Stomach (tissue), 9 donors: Measurements from ENCODE around the gene MVP. TPM values are rescaled to one million over a fixed set of nuclear protein-coding genes. Genes with fewer than 3 reads are reported as not detected.
A peak's percentile ranks its signal among the peaks of the same experiment; 100 is the strongest.

Experiments
- DNase-seq, 2 donors: peaks; one replicate each; pipeline versions ENCODE4 v3.0.0 to v3.0.0-alpha.2; 2013 to 2019
- H3K27ac ChIP-seq, 5 donors: fragments of 200-600 bp in 4 of 5; sonication (generic) in 4 of 5; one replicate each; pipeline ENCODE4 v1.5.1; 2013 to 2019; ENCODE audit warnings: mild to moderate bottlenecking in 1 of 5, moderate library complexity in 1 of 5
- H3K27me3 ChIP-seq, 3 donors: fragments of 200-600 bp; sonication (generic); one replicate each; pipeline ENCODE4 v1.5.1; 2017 to 2019; ENCODE audit warnings: mixed run types in 1 of 3
- H3K36me3 ChIP-seq, 4 donors: fragments of 200-600 bp; sonication (generic); 1 replicate in 3 of 4; 2 replicates in 1 of 4; pipeline ENCODE4 v1.5.1; 2016 to 2019
- H3K4me1 ChIP-seq, 4 donors: fragments of 200-600 bp; sonication (generic); one replicate each; pipeline ENCODE4 v1.5.1; 2016 to 2019
- H3K4me3 ChIP-seq, 4 donors: fragments of 200-600 bp; sonication (generic) in 3 of 4; one replicate each; pipeline ENCODE4 v1.5.1; 2016 to 2019; ENCODE audit warnings: mild to moderate bottlenecking in 1 of 4
- H3K9me3 ChIP-seq, 4 donors: fragments of 200-600 bp; sonication (generic); one replicate each; pipeline ENCODE4 v1.5.1; 2016 to 2019
- EP300 ChIP-seq: sonication (generic); formaldehyde crosslinking; IDR thresholded peaks from one replicate; pipeline ENCODE4 v1.6.1; 2017; ENCODE audit warnings: antibody characterized with exemption
- POLR2A ChIP-seq, 4 donors: fragments of 450-650 bp; IDR thresholded peaks; one replicate each; pipeline ENCODE4 v1.6.1; 2016; ENCODE audit warnings: antibody characterized with exemption in 4 of 4, control low read depth in 2 of 4, mild to moderate bottlenecking in 1 of 4, moderate library complexity in 1 of 4
- POLR2AphosphoS5 ChIP-seq, 3 donors: sonication (generic); formaldehyde crosslinking; IDR thresholded peaks; one replicate each; pipeline ENCODE4 v1.6.1; 2016; ENCODE audit warnings: antibody characterized with exemption in 3 of 3
- WGBS, 5 donors: extraction: QIAGEN DNeasy Blood & Tissue Kit in 3 of 5; methylation state at CpG; one replicate each; pipeline versions ENCODE4 v1.1.5 to v1.1.7; 2013 to 2018; 5-methylcytosine and 5-hydroxymethylcytosine counted together
- intact Hi-C: fragments of 100-400 bp; cut with DNase I; formaldehyde crosslinking; loops from one replicate; pipeline ENCODE4 v1.15.1; 2023; ENCODE audit warnings: low total_unique reads
- polyA plus RNA-seq, 3 donors: library from polyadenylated mRNA; stranded (reverse); fragments of 200-250 nt; gene quantifications; one replicate each; pipeline ENCODE4 v1.2.3, GENCODE V29; 2013
- total RNA-seq, 5 donors: library from RNA; depleted of rRNA; stranded (reverse); fragments of >200 nt; gene quantifications; one replicate each; pipeline versions ENCODE4 v1.1.0 to v1.2.3, GENCODE V29; 2014 to 2016
- TF ChIP-seq, protein P1 (sequence below), 7 experiments: fragments of 450-650 bp in 4 of 7; fragments of 200-600 bp in 3 of 7; sonication (generic) in 3 of 7; IDR thresholded peaks; one replicate each; pipeline ENCODE4 v1.5.1; 2016 to 2019; ENCODE audit warnings: antibody characterized with exemption in 7 of 7, control low read depth in 2 of 7, mild to moderate bottlenecking in 1 of 7
- donor health status: healthy with polysubstance abuse.
- donor health status: Bipolar disorder and iron deficiency.
- donor health status: healthy.

The MVP gene
- total and polyA plus RNA-seq, 8 donors, result 92.2 to 453 (median 133) TPM

DNA sequence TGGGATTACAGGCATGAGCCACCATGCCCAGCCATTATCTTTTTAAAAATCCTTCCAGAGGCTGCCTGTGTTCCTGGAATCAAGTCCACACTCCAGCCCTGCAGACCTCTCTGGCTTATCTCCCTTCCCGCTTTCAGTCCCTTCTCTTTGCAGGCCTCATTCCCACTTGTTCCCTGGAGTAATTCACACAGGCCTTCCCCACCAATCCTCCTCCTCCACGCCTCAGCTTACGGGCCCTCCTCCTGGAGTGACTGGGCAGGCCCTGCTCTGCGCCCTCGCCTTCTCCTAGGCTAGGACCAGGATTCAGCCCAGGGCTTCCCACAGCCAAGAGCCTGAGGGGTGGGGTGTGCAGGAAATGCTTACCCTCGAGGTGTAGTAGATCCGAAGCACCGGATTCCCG lies 40.0 kb downstream of the MVP start:
- Histone ChIP-seq H3K27me3 (no peaks in the 10 kb centered on the region), H3K4me3 (peak overlapping the region in 1 of 4 donors; percentile 99), H3K27ac (peak overlapping the region in 2 of 5 donors; percentile 1 to 16), H3K9me3 (no peaks in the 10 kb centered on the region), H3K36me3 (peaks cover 23 to 38% (median 31%) of the 10 kb centered on the region in 4 donors), H3K4me1 (peaks cover 18 to 66% (median 53%) of the 10 kb centered on the region in 4 donors)
- DNase-seq, result peak in 1 of 2 donors; percentile 32
- 47 to 76% (median 59%) methylated on average over 7 to 9 of the region's 9 CpGs for WGBS, 5 donors
- TF ChIP-seq POLR2A (IDR thresholded peaks at IDR 0.05), result no peak
- TF ChIP-seq POLR2AphosphoS5 (IDR thresholded peaks at IDR 0.05), result peak in 1 of 3 donors; percentile 11
- no peak for TF ChIP-seq EP300
- TF ChIP-seq, protein P1, sequence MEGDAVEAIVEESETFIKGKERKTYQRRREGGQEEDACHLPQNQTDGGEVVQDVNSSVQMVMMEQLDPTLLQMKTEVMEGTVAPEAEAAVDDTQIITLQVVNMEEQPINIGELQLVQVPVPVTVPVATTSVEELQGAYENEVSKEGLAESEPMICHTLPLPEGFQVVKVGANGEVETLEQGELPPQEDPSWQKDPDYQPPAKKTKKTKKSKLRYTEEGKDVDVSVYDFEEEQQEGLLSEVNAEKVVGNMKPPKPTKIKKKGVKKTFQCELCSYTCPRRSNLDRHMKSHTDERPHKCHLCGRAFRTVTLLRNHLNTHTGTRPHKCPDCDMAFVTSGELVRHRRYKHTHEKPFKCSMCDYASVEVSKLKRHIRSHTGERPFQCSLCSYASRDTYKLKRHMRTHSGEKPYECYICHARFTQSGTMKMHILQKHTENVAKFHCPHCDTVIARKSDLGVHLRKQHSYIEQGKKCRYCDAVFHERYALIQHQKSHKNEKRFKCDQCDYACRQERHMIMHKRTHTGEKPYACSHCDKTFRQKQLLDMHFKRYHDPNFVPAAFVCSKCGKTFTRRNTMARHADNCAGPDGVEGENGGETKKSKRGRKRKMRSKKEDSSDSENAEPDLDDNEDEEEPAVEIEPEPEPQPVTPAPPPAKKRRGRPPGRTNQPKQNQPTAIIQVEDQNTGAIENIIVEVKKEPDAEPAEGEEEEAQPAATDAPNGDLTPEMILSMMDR (IDR thresholded peaks at IDR 0.05), result no peak
- intact Hi-C loops, result loop anchor here (10.0 kb wide), 1 partner anchor 165 kb away; the partner anchor contains the start of gene C16orf92

DNA sequence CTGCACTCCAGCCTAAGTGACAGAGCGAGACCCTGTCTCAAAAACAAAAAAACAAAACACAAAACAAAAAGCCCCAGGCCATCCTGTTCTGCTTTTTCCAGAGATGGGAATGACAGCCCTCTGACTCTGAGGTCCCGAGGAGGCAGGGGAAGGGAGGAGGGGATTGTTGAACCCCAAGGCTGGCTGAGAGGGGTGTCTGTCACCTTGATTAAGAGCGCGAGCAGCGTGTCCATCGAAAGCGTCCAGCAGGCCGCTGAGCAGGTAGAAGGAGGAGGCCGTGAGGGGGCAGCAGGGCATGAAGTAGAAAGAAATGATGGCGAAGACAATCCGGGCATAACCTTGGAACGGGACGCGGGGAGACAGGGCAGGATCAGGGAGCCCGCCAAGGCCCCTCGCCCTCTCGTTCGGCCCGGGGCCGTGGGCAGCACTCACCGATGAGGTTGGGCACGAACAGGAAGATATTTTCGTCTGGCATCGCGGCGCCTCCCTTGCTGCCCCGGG lies 42.2 kb downstream of the MVP start:
- Histone ChIP-seq H3K4me3 (peak overlapping the region; percentile 94 to 99 (median 98)), H3K27me3 (no peaks in the 10 kb centered on the region), H3K4me1 (peaks cover 15 to 46% (median 37%) of the 10 kb centered on the region in 4 donors), H3K36me3 (peaks cover 23 to 38% (median 31%) of the 10 kb centered on the region in 4 donors), H3K27ac (peak overlapping the region; percentile 85 to 96 (median 92)), H3K9me3 (no peaks in the 10 kb centered on the region)
- WGBS, 5 donors, result 1 to 2% (median 2%) methylated on average over 14 to 27 of the region's 27 CpGs
- intact Hi-C loops, result loop anchor here (10.0 kb wide), 1 partner anchor 162 kb away; the partner anchor contains the start of gene C16orf92
- TF ChIP-seq, protein P1 (IDR thresholded peaks at IDR 0.05), result peak in 1 of 7 experiments; percentile 6
- TF ChIP-seq POLR2A (IDR thresholded peaks at IDR 0.05) (no peak), EP300 (no peak)
- peak; percentile 34 to 62 for DNase-seq

DNA sequence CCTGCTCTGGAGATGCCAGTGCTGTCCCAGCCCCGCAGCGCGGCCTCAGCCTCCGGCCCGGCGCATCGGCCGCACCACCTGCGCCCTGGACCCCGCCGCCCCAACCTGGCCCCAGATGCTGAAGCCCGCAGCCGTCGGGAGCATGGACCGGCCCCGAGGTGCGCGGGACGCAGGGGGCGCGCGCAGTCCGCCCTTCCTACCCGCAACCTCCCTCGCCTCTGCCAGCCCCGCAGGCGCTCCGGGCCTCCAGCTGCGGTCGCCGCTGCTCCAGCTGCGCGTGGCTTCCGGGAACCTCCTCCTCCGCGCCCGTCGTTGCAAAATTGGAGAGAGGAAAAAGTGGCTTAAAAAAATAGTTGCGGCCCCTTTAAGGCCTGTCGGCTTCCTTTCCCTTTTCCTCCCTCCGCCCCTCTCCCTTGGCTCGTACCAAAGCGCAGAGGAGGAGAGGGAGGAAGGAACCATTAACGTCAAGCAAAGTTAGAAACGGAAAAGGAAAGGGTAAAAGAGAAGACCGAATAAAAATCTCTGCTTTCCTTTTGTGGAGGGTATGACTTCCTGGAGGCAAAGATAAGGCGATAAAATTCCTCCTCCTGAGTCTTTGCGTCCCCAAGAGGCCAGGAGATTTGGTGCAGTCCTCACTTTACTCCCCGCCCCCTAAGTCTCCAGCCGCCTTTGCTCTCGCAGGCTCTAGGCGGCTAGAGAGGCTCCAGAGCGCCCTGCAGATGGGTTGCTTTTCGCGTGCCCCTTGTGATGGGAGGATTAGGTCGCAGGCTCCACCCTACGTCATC lies 42.8 kb downstream of the MVP start, which contains the start of gene CDIPT:
CDIPT (minus strand) TSS at position 343 of the 785 bp plus-strand sequence. CDS start 369 bp downstream, outside the sequence.
- Histone ChIP-seq H3K36me3 (peaks cover 23 to 34% (median 31%) of the 10 kb centered on the region in 4 donors), H3K4me1 (peaks cover 15 to 46% (median 37%) of the 10 kb centered on the region in 4 donors), H3K4me3 (peak within 1 kb of the TSS; percentile 94 to 99 (median 98)), H3K27me3 (no peaks in the 10 kb centered on the region), H3K27ac (peak within 1 kb of the TSS; percentile 85 to 96 (median 92)), H3K9me3 (no peaks in the 10 kb centered on the region)
- peak; percentile 94 to 99 for DNase-seq
- WGBS, 5 donors, result 0 to 1% (median 0%) methylated on average over 35 to 57 of the region's 57 CpGs
- TF ChIP-seq POLR2AphosphoS5 (IDR thresholded peaks at IDR 0.05) (peak; percentile 79 to 96 (median 84)), POLR2A (IDR thresholded peaks at IDR 0.05) (no peak), EP300 (no peak)
- TF ChIP-seq, protein P1 (IDR thresholded peaks at IDR 0.05), result peak in 5 of 7 experiments; percentile 45 to 76 (median 52)
- intact Hi-C loops, result loop anchor here (10.0 kb wide), 1 partner anchor 162 kb away; the partner anchor contains the start of gene C16orf92

DNA sequence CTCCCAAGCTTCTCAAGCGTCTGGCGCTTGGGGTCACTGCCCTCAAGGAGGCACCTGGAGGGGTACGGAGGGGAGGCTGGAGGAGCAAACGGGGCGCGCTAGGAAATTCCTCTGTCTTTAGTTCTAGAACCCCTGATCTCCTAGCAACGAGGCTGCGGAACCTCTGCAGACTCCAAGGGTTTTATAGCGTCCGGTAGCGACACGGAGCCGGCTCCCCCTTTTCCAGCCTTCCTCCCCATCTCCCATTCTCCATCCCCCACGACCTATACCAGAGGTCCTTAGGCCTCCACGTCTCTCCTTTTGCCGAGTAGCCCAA lies 43.4 kb downstream of the MVP start:
- DNase-seq, result no peak
- no peaks in the 10 kb centered on the region for H3K27me3 ChIP-seq
- no peaks in the 10 kb centered on the region for H3K9me3 ChIP-seq
- H3K27ac ChIP-seq, result peak overlapping the region; percentile 85 to 96 (median 92)
- intact Hi-C loops, result loop anchor here (10.0 kb wide), 1 partner anchor 161 kb away; the partner anchor contains the start of gene C16orf92
- peaks cover 20 to 28% (median 26%) of the 10 kb centered on the region in 4 donors for H3K36me3 ChIP-seq
- peaks cover 15 to 42% (median 34%) of the 10 kb centered on the region in 4 donors for H3K4me1 ChIP-seq
- 33 to 52% (median 36%) methylated on average over 11 to 16 of the region's 16 CpGs for WGBS, 5 donors
- TF ChIP-seq, protein P1 (IDR thresholded peaks at IDR 0.05), result no peak
- TF ChIP-seq EP300 (no peak), POLR2A (IDR thresholded peaks at IDR 0.05) (no peak), POLR2AphosphoS5 (IDR thresholded peaks at IDR 0.05) (no peak)
- H3K4me3 ChIP-seq, result peak overlapping the region; percentile 94 to 99 (median 98)
